Stimulated activated memory B cell treated with anti-CD40 and anti-IgM and Interleukin-4, amounts not matched to agents 10 μg/mL and 1 μg/mL and 100 μg/mL, for 72 hours (primary cell): ENCODE data around the gene CPT1A.

Experiments
- ATAC-seq: fragments of 150-1000 bp; cut with Tn5 transposase; 2 replicates; pipeline ENCODE4 v1.10.0; 2021
- H3K27ac Mint-ChIP-seq: one replicate; pipeline ENCODE4 v1.8.0; 2022; ENCODE audit warnings: mild to moderate bottlenecking, mixed read lengths
- H3K27me3 Mint-ChIP-seq: one replicate; pipeline ENCODE4 v1.8.0; 2022; ENCODE audit warnings: mixed read lengths
- H3K36me3 Mint-ChIP-seq: one replicate; pipeline ENCODE4 v1.8.0; 2022; ENCODE audit warnings: mixed read lengths
- H3K4me1 Mint-ChIP-seq: one replicate; pipeline ENCODE4 v1.8.0; 2022; ENCODE audit warnings: mixed read lengths
- H3K4me3 Mint-ChIP-seq: one replicate; pipeline ENCODE4 v1.8.0; 2022; ENCODE audit warnings: mild to moderate bottlenecking, moderate library complexity, mixed read lengths
- H3K9me3 Mint-ChIP-seq: one replicate; pipeline ENCODE4 v1.8.0; 2022; ENCODE audit warnings: mixed read lengths

The CPT1A gene

DNA sequence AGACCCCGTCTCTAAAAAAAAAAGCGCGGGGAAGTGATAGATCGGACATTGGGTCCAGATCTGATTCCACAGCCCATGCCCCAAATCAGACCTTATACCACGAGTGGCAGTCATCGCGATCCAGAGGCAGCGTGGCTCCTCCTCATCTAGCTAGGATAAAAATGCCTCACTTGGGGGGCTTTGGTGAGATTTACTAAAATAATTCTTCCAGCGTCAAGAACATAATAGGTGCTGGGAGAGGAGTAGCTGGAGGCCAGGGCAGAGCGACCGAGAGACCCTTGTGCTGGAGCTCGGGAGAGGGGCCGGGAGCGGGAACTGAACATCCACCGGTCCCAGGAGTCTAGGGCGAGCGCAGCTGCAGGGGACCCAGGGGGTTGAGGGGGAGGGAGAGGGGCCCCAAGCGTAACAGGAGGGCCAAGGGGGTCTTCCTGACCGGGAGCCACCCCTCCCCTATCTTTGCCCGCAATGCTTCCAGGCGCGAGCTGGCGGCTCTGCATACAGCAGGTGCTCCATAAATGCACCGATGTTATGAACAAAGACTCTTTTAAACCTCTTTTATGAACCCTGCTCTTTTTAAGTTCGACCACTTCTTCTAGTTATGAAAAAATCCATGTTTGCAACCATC lies 823 bp upstream of the CPT1A start:
- no peak for ATAC-seq
- H3K4me1 Mint-ChIP-seq = peaks cover 32% of the 10 kb centered on the region
- H3K36me3 Mint-ChIP-seq = no peaks in the 10 kb centered on the region
- H3K27me3 Mint-ChIP-seq = no peaks in the 10 kb centered on the region
- H3K27ac Mint-ChIP-seq = peak overlapping the region; percentile 83
- H3K4me3 Mint-ChIP-seq = peak overlapping the region; percentile 83
- H3K9me3 Mint-ChIP-seq = no peaks in the 10 kb centered on the region

DNA sequence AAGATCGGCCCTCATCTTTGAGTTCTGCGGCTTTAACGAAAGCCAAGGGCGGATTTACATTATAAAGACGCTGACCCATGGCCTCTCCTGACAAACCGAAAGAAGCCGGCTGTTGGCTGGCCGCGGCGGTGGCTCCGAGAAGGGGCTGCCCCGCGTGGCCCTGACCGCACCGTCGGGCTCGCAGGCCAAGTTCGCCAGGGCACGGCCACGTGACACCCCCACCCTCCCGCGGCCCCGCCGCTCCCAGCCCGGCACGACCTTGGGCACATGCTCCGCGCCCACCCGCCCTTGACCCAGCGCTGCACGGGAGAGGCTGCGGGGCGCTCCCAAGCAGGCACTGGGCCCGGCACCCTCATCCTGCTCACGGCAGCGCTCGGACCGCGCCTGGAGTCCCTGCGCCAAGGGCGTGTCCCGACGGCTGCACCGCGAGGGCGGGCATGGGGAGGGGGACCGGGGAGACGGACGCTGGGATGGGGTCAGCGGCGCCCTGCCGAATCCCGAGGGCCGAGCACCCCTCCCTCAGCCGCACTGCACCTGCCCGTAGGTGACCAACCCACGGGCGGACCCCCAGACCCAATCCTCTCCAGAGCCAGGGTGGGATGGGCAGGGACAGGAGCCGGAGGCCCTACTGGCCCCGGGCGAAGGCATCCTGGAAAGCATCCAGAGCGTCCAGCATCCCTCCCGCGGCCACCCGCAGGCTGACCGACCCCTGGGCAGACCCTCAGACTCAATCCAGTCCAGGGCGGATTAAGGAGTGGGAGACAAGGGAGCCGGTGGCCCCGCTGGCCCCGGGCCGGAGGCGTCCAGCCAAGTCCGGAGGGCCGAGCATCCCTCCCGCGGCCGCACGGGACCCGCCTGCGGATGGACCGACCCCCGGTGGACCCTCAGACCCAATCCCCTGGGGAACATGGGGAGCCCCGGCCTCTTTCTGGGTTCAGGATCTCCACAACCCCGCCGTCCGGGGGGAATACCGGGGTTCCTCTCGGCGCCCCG lies 759 bp downstream of the CPT1A start:
- Mint-ChIP-seq H3K27me3 (no peaks in the 10 kb centered on the region), H3K9me3 (no peaks in the 10 kb centered on the region), H3K4me1 (peaks cover 37% of the 10 kb centered on the region), H3K4me3 (peak overlapping the region; percentile 82), H3K36me3 (no peaks in the 10 kb centered on the region), H3K27ac (peak overlapping the region; percentile 91)
- ATAC-seq = no peak

DNA sequence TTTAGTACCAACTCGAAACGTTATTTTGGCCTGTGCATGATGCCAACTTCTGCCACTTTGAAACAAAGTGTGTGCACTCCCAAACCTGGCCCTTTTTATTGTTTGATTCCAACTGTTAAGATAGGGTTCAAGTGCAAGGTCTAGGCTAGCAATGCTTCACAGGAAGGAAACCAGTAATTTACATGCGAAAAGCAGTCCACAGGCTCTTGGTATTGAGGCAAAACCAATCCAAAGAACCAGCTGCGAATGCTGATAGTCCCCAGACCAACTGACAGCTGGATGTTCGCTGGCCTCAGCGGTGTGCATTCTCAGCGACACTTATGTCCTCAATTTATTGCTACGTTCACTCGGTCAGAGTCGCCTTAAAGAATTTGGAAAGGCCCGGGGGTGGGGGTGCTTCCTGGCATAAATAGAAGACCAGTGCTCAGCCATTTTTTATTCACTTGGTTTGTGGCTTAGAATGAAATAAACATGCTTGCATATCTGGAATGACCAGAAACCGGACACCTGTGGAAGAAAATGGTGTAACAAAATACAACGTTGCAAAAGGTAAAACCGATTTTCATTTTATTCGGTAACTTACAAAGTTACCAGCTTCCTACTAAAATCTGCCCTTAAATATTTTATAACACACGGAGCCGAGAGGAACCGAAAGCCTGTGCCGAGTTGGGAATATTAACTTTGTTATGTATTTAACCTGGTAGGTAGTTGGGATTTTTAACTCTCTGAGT lies 1.6 kb downstream of the CPT1A start:
- no peak for ATAC-seq
- Mint-ChIP-seq H3K9me3 (no peaks in the 10 kb centered on the region), H3K36me3 (no peaks in the 10 kb centered on the region), H3K27me3 (no peaks in the 10 kb centered on the region), H3K27ac (peak overlapping the region; percentile 91), H3K4me1 (peaks cover 37% of the 10 kb centered on the region), H3K4me3 (peak overlapping the region; percentile 82)

DNA sequence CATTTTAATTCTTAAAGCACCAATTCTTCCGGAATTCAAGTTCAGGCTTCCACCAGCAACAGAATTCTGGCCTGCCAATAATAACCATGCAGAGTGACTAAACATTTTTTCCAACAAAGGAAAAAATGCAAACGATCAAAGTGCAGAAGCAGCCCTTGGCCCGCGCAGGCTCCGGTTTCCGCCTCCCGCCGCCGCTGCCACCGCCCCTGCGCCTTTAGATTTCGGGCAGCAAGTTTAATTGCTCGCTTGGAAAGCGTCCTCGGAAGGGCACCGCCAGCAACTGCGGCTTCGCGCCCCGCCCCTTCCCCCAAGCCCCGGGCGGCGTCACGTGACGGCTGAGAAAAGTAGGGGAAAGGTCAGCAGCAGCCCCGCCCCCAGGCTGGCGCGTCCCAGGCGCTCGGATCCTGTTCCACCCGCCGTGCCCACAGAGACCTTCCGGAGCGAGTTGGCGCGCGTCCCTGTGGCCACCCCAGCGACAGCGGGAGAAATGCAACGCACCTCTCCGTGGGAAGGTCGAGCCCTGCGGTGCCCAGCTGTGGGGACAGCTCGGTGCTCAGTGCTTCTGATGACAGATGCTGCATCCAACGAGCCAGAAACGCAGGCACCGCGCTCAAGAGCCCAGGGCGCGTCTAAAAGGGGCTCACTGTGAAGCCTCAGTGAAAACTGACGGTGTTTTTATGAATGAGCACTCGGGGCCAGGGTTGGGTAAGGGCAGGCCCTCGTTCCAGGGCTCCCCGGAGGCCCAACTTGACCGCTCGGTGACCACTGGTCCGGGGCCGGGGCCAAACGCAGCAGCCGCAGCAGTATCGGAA lies 2.5 kb downstream of the CPT1A start:
- peak; percentile 83 for ATAC-seq
- Mint-ChIP-seq H3K9me3 (no peaks in the 10 kb centered on the region), H3K4me1 (peaks cover 37% of the 10 kb centered on the region), H3K27ac (peak overlapping the region; percentile 91), H3K27me3 (no peaks in the 10 kb centered on the region), H3K36me3 (no peaks in the 10 kb centered on the region), H3K4me3 (peak overlapping the region; percentile 82)

DNA sequence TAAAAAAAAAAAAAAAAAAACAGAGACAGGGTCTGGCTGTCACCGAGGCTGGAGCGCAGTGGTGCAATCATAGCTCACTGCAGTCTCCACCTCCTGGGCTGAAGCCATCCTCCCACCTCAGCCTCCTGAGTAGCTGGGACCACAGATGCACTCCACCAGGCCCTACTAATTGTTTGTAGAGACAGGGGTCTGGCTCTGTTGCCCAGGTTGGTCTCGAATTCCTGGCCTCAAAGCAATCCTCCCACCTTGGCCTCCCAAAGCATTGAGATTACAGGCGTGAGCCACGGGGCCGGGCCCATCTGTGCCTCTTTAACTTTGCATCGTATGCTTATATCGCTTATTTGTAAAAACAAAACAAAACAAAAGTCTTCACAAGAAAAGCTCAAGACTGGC lies 3.1 kb downstream of the CPT1A start:
- H3K9me3 Mint-ChIP-seq = no peaks in the 10 kb centered on the region

DNA sequence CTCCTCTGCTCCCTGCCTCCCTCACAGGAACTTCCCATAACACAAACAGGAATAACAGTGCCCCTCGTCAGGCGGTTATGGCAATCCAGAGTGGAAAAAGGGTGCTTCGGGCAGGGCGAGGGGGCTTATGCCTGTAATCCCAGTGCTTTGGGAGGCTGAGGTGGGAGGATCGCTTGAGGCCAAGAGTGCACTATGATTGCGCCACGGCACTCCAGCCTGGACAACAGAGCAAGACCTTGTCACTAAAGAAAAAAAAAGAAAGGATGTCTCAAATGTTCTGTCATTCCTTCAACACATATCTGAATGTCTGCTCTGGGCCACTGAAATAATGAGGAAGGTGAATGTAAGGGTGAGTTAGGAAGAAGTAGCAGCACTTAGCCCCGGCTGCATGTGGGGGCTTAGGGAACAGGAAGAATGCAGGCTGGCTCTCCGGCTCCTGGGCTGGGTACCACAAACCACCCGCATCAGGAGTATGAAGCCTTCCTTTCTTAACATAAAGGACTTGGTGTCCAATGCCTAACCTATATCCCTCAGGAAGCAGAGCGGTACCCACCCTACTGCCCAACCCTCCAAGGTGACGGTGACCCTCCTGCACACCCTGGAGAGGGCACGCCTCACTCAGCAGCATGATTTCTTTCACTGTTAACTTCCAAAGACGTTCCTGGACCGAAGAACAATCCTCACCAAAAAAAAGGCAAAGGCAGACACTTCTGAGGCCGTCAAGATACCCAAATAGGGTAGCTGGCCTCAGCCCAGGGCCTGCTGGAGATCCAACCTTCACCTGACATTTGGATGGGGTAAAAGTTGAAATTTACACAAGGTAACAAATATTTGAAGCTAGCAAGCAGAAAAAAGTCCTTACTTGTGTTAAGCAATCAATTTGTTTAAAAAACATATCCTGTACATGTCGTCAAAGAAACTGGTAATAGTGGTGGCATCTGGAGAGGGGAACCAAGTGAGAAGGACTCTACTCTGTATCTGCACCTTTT lies 3.8 kb downstream of the CPT1A start:
- no peaks in the 10 kb centered on the region for H3K27me3 Mint-ChIP-seq
- H3K4me1 Mint-ChIP-seq = peaks cover 23% of the 10 kb centered on the region
- peak overlapping the region; percentile 91 for H3K27ac Mint-ChIP-seq
- no peaks in the 10 kb centered on the region for H3K36me3 Mint-ChIP-seq
- no peak for ATAC-seq
- H3K4me3 Mint-ChIP-seq = peak overlapping the region; percentile 34
- H3K9me3 Mint-ChIP-seq = no peaks in the 10 kb centered on the region

More for the DNA sequence above, 3.1 kb downstream of the CPT1A start:
- no peak for ATAC-seq
- H3K27ac Mint-ChIP-seq = peak overlapping the region; percentile 91
- no peaks in the 10 kb centered on the region for H3K36me3 Mint-ChIP-seq
- peaks cover 30% of the 10 kb centered on the region for H3K4me1 Mint-ChIP-seq
- H3K27me3 Mint-ChIP-seq = no peaks in the 10 kb centered on the region
- peak overlapping the region; percentile 82 for H3K4me3 Mint-ChIP-seq

DNA sequence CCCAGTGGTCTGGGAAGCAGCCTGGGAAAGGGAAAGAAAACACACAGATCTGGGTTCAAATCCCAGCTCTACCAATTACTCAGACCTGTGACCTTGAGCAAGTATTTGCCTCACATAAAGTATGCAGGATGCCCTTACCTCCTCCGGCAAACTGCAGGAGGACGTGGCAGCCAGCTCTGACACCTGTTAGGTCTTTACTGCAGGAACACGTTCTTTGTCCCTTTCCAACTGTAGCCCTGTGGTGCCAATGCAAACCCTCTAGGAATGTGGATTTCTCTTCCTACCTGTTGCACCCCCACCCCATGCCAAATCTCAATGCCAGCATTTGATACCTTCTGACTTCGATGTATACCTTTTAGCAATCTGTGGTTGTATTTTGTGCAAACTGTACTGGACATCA lies 6.0 kb downstream of the CPT1A start:
- Mint-ChIP-seq H3K27ac (peak overlapping the region; percentile 35), H3K4me1 (peaks cover 20% of the 10 kb centered on the region), H3K4me3 (no peak overlapping the region), H3K27me3 (no peaks in the 10 kb centered on the region), H3K9me3 (no peaks in the 10 kb centered on the region), H3K36me3 (peaks cover 3% of the 10 kb centered on the region)
- no peak for ATAC-seq

DNA sequence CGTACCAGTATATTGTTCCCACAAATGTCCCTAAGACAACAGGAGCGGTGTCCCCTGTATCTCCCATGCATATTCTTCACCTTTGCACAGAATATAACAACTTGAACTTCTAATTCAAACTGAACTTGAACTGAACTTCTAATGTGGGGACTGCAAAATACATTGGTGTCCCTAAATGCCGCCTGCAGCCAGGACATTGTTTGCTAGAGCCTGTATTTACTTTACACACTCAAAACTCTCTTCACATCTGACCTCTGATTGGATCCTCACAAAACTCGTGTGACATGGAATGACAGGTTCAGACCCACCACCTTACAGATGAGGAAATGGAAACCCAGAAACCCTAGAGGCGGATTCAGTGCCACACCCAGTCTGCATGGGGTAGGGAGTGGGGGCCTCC lies 6.4 kb downstream of the CPT1A start:
- H3K9me3 Mint-ChIP-seq = no peaks in the 10 kb centered on the region
- H3K27ac Mint-ChIP-seq = peak overlapping the region; percentile 35
- H3K4me1 Mint-ChIP-seq = peaks cover 22% of the 10 kb centered on the region
- H3K27me3 Mint-ChIP-seq = no peaks in the 10 kb centered on the region
- no peak for ATAC-seq
- no peak overlapping the region for H3K4me3 Mint-ChIP-seq
- peaks cover 8% of the 10 kb centered on the region for H3K36me3 Mint-ChIP-seq

DNA sequence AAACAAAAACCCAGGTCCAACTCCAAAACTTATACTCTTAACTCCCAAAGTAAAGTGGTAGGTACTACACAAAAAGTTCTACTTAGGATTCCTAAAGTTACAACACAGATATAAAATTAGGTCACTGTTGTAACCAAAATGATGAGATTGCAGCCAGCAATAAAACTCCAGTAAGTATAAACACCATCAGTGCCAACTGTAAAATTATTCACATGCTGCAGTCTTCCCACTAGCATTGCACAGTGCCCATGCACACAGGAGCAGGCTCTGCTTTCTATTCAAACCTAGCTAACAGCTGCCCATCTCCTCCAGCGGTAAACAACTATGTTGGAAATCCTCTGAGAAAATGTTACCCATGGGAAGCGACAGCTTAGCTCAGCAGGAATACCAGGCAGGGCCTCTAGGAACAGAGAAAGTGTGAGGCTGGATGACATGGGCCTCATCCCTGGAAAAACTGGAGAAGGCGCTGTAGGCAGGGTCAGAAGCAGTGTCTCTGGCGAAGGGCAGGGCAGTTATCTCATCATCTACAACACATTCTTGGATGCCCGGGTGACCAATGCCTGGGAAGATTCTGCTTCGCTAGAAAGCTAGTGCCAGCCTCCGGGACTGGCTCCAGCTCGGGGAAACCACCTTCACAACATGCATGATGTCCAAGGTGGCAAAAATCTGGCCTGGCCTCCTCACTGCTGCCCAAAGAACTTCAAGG lies 9.1 kb downstream of the CPT1A start:
- Mint-ChIP-seq H3K4me1 (peaks cover 36% of the 10 kb centered on the region), H3K27ac (peak overlapping the region; percentile 8), H3K36me3 (peaks cover 18% of the 10 kb centered on the region), H3K9me3 (no peaks in the 10 kb centered on the region), H3K27me3 (no peaks in the 10 kb centered on the region), H3K4me3 (no peak overlapping the region)
- ATAC-seq = no peak

DNA sequence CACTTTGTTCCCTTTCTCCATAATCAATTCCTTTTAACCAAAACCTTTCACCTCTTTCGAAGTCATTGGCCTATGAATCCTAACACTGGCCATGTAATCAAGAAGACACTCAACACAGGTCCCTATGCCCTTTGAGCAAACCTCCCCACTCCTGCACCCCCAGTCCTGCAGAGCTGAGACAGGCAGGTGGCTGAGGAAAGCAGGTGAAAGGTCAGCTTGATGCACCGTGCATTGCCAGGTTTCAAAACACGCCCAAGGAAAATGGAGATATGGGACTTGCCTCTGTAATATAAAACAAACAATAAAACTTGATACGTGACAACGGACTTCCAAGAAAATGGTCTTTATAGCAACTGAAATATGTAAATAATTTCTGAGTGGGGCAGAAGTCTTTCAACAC lies 10.6 kb downstream of the CPT1A start:
- Mint-ChIP-seq H3K4me1 (peaks cover 34% of the 10 kb centered on the region), H3K27ac (no peak overlapping the region), H3K4me3 (no peak overlapping the region), H3K9me3 (no peaks in the 10 kb centered on the region), H3K27me3 (no peaks in the 10 kb centered on the region), H3K36me3 (peaks cover 18% of the 10 kb centered on the region)
- no peak for ATAC-seq

DNA sequence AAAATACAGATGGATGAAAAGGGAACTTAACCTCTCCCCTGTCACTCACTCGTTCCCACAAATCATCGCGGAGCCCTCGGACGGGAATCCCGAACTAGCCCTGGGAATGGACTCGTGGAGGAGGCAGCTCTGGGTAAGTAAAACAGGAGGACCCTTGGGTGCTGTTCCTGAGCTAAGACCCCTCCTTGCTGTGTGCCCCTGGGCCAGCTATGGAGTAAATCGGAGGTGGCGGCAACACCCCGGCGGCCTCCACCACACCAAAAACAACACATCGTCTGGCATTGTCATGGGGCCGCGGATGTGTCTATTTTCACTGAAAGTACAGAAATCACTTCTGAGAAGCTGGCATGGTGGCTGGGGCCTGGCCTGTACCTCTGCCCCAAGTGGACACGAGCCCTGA lies 12.1 kb downstream of the CPT1A start:
- H3K9me3 Mint-ChIP-seq = no peaks in the 10 kb centered on the region
- no peak overlapping the region for H3K4me3 Mint-ChIP-seq
- H3K36me3 Mint-ChIP-seq = peaks cover 18% of the 10 kb centered on the region
- H3K4me1 Mint-ChIP-seq = peaks cover 47% of the 10 kb centered on the region
- peak overlapping the region; percentile 83 for H3K27ac Mint-ChIP-seq
- no peaks in the 10 kb centered on the region for H3K27me3 Mint-ChIP-seq
- ATAC-seq = no peak

DNA sequence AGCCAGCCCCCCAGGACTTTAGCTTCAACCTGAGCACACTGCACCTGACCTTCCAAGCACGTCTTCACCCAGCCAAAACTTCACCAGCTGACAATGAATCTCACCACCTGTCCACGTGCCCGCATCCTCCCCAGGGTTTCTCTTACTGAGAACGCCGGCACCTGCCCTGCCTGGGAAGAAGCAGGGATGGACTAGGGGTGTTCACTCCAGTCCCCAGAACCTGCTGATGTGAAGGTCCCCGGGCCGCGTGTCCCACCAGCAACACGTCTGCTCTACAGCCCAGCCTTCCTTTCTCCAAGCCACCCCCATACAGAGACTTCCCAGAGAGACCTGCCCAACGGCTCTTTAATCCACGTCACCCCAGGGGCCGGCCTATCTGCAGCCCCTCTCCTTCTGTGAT lies 12.8 kb downstream of the CPT1A start:
- peak overlapping the region; percentile 83 for H3K27ac Mint-ChIP-seq
- peaks cover 18% of the 10 kb centered on the region for H3K36me3 Mint-ChIP-seq
- H3K9me3 Mint-ChIP-seq = no peaks in the 10 kb centered on the region
- no peaks in the 10 kb centered on the region for H3K27me3 Mint-ChIP-seq
- peak overlapping the region; percentile 68 for H3K4me3 Mint-ChIP-seq
- ATAC-seq = no peak
- H3K4me1 Mint-ChIP-seq = peaks cover 47% of the 10 kb centered on the region

DNA sequence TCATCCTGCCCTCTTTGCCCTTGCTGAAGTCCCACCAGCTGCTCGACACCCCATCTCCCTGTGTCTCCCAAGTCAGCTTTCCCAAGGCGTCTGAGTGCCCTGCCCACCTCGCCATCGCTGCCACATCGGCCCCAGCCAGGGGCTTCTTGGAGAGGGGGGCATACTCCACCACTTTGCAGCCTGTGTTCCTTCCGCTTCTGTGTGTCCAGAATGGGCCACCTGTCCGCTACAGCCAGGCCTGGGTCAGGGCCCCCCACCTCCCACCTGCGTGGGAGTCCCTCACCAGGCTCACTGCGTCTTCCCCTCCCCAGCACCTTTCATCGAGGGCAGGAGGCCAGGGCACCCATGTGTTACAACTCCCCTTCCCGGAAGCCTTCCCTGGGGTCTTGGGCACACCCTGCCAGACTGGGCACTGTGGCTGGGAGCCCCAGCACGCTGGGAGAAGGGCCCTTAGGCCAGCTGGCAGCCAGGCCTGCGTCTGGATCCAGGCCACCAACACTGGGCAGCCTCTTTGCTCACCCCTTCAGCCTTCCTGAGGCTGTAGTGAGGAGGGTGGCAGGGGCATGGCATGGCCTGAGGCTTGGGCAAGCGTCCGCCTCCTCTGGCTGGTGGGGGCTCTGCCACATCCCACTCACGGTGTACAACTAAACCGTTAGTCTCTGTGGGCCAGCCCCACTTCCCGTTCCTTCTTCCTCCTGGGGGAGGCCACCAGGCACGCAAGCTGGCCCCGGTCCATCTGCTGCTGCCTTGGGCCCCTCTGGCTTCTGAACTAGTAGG lies 13.4 kb downstream of the CPT1A start:
- Mint-ChIP-seq H3K9me3 (no peaks in the 10 kb centered on the region), H3K27ac (peak overlapping the region; percentile 83), H3K27me3 (no peaks in the 10 kb centered on the region), H3K36me3 (peaks cover 18% of the 10 kb centered on the region), H3K4me3 (peak overlapping the region; percentile 68), H3K4me1 (peaks cover 47% of the 10 kb centered on the region)
- ATAC-seq = peak; percentile 78
